ENCODE results near the gene FILIP1L.

FILIP1L gene

DNA sequence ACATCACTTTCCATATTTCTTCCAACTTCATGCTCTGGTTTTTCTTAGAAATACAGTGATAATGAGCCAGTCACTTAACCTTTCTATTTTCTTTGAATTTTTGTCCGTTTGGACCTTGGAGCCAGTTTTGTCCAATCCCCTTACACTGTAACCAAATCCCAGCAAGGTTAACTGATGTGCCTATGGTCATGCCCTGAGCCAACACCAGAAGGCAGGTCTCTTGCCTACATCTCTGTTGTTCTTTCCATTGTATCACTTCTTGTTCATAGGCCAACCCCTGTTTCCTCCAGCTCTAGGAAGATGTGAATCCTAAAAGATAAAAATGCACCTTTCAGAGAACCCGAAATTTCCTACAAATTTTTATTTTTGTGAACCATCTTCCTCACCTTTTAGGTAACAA is 174.0 kb downstream of the FILIP1L start:
- no peaks in the 10 kb centered on the region for H3K9me3 ChIP-seq (ENCODE audit: low read length)
- H3K4me1 ChIP-seq (ENCODE audit: insufficient read depth, low read length) = peaks cover 3% of the 10 kb centered on the region
- no peaks in the 10 kb centered on the region for H3K27me3 ChIP-seq (ENCODE audit: insufficient read depth, low read length)
- no peak overlapping the region for H2AFZ ChIP-seq (ENCODE audit: low read depth, low read length)
- H3K4me3 ChIP-seq (ENCODE audit: low read length) = no peak overlapping the region
- no peaks in the 10 kb centered on the region for H3K36me3 ChIP-seq (ENCODE audit: insufficient read depth, low read length)

DNA sequence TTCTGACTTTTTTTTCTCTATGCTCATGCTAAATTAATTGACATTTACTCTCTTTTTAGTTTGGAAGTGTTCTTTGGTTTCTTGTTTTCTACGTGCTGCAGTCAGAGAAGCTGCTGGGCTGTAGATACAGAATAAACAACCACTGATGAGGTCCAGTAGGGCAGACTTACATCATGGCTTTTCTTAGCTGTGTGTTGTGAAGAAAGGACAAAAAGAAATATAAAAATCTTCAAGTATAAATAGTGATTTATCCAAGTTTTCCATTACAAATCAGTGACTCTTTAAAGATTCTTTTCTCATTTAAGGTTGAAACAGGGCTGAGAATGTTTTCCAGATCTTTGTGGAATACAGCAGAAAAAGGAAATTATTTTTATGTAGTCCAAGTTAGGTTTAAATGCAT is 174.4 kb downstream of the FILIP1L start:
- Histone ChIP-seq H3K36me3 (ENCODE audit: insufficient read depth, low read length) (no peaks in the 10 kb centered on the region), H3K4me1 (ENCODE audit: insufficient read depth, low read length) (no peaks in the 10 kb centered on the region), H3K27me3 (ENCODE audit: insufficient read depth, low read length) (no peaks in the 10 kb centered on the region), H3K4me3 (ENCODE audit: low read length) (no peak overlapping the region), H3K9me3 (ENCODE audit: low read length) (no peaks in the 10 kb centered on the region), H2AFZ (ENCODE audit: low read depth, low read length) (no peak overlapping the region)

DNA sequence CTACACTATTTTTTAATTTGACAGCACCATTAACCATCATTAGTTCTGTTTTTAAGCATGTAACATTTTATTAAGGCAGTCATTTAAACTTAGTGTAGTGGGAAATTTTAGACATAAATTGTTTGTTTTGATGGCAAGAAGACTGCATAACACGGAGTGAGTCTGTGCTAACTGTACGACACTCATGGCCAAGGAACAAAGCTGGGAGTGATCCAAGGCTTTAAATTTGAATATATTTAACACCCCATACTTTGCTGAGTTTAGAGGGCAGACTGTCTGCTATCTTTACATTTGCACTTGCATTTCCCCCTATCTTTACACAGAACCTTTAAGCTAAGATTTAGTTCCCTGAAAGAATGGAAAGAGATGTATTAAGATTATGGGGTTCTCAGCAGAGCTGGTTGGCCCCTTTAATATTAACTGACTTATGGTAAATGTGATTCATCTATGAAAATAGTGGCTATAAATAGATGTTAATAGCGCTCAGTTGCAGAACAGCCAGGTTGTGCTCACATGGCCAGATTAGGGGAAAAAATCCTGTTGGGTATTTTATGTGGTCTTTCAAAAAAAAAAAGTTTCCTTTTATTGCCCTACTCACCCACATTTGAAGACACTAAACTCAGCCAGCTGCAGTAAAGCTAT is 175.9 kb downstream of the FILIP1L start:
- Histone ChIP-seq H2AFZ (ENCODE audit: low read depth, low read length) (no peak overlapping the region), H3K4me1 (ENCODE audit: insufficient read depth, low read length) (no peaks in the 10 kb centered on the region), H3K4me3 (ENCODE audit: low read length) (no peak overlapping the region), H3K27me3 (ENCODE audit: insufficient read depth, low read length) (no peaks in the 10 kb centered on the region), H3K9me3 (ENCODE audit: low read length) (no peaks in the 10 kb centered on the region), H3K36me3 (ENCODE audit: insufficient read depth, low read length) (no peaks in the 10 kb centered on the region)

DNA sequence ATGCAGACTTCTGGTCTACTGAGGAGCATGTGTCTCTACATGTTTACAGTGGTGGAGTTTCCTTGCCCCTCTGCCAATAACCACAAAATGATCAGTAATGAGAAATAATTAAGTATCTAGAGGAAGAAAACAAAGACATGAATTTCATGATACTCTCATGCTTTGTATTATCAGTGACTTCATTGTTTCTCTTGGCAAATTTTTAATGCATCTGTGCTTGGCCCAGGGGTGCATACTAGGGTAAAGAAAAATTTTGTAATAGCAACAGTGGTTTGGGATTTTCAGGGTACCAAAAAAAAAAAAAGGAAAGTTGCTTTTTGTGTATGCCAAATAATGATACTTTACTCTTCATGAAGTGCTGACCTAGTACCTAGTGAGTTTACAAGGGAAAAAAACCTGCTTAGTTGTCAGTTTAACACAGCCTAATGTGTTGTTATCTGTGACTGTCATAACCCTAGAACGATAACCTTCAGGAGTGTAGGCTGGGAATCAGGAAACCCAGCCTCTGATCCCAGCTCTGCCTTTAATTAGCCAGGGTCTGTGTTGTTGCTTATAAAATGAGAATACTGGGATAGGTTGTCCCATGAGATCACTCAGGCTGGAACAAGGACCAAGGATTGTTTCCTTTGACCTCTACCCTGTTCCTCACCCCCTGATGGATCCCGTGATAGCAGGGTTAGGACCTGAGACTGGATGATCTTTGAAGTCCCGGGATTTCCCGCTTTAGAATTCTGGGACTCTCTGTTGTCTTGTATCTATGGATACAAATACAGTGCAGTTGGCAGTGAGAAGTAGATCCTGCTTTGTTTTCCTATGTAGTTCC is 179.1 kb downstream of the FILIP1L start:
- H3K4me1 ChIP-seq (ENCODE audit: insufficient read depth, low read length) = peaks cover 6% of the 10 kb centered on the region
- H3K27me3 ChIP-seq (ENCODE audit: insufficient read depth, low read length) = no peaks in the 10 kb centered on the region
- no peaks in the 10 kb centered on the region for H3K9me3 ChIP-seq (ENCODE audit: low read length)
- H3K4me3 ChIP-seq (ENCODE audit: low read length) = no peak overlapping the region
- H3K36me3 ChIP-seq (ENCODE audit: insufficient read depth, low read length) = no peaks in the 10 kb centered on the region
- H2AFZ ChIP-seq (ENCODE audit: low read depth, low read length) = no peak overlapping the region

DNA sequence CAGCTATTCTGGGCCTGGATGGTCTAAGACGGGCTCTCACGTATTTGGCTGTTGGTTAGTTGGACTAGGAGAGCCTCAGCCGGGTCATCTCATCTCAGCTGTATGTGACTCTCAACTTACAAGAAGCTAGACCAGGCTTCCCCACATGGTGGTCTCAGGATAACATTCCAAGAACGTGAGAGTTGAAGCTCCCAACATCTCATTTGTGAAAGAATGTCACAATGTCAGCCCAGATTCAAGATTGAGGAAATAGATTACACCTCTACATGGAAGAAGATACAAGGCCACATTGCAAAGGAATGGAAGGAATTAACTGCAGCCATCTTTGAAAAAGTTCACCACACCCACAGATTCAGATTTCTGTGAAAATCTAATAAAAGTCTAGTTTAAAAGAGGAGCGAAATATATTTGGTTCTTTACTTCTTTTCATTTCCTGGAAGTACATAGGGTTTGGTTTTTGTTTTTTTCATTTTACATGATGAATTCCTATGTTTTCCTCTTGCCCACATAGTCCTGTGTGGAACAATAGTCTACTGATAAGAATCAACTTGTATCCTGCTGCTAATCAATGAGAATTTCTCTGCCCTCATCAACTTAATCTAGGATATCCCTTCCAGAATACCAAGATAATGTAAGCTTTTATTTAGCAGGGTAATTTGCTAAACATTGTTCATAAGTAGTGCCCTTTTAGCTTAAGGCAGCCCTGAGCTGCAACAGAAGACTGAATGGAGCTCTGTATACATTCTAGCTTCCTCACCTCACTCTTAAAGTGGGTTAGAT is 180.1 kb downstream of the FILIP1L start:
- H3K4me3 ChIP-seq (ENCODE audit: low read length) = no peak overlapping the region
- no peaks in the 10 kb centered on the region for H3K36me3 ChIP-seq (ENCODE audit: insufficient read depth, low read length)
- peaks cover 14% of the 10 kb centered on the region for H3K4me1 ChIP-seq (ENCODE audit: insufficient read depth, low read length)
- H3K27me3 ChIP-seq (ENCODE audit: insufficient read depth, low read length) = no peaks in the 10 kb centered on the region
- H2AFZ ChIP-seq (ENCODE audit: low read depth, low read length) = no peak overlapping the region
- no peaks in the 10 kb centered on the region for H3K9me3 ChIP-seq (ENCODE audit: low read length)

DNA sequence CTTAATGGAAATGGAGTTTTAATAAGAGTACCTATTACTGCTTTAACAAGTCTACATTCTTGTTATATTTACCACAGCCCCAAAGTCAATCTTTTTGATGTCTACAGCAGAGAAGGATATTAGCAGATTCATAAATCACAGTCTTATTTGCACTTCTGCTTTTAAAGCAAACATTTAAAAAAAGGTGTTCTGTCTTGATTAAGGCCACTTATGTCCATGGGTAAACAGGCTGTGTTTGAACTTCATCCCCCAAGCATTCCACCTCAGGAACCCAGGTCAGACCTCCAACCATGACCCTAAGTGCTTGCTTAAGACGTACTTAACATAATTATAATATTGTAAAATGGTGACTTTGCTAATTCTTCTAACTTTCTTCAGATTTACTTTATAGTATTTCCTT is 183.2 kb downstream of the FILIP1L start:
- Histone ChIP-seq H3K27me3 (ENCODE audit: insufficient read depth, low read length) (no peaks in the 10 kb centered on the region), H3K9me3 (ENCODE audit: low read length) (no peaks in the 10 kb centered on the region), H3K36me3 (ENCODE audit: insufficient read depth, low read length) (no peaks in the 10 kb centered on the region), H3K4me3 (ENCODE audit: low read length) (no peak overlapping the region), H2AFZ (ENCODE audit: low read depth, low read length) (no peak overlapping the region), H3K4me1 (ENCODE audit: insufficient read depth, low read length) (peaks cover 29% of the 10 kb centered on the region)

DNA sequence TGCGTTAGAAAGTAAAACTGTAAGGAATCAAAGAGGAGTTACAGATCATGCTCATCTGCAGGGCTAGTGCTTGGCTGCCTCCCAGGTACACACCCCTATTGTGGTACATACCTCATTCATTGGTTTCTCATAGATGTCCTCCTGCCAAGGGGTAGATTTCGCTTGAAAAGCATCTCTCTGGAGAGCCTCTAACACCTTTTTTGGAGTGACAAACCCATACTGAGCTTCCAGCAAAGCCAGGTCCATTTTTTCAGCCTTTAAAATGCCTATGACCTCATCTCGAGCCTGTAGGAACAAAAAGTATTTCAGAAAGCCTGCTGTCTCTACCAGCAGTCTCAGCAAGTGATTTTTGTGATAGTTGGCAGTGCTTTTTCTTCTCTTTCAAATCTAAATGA is 184.6 kb downstream of the FILIP1L start:
- no peak overlapping the region for H3K4me3 ChIP-seq (ENCODE audit: low read length)
- no peaks in the 10 kb centered on the region for H3K27me3 ChIP-seq (ENCODE audit: insufficient read depth, low read length)
- H3K4me1 ChIP-seq (ENCODE audit: insufficient read depth, low read length) = peaks cover 29% of the 10 kb centered on the region

DNA sequence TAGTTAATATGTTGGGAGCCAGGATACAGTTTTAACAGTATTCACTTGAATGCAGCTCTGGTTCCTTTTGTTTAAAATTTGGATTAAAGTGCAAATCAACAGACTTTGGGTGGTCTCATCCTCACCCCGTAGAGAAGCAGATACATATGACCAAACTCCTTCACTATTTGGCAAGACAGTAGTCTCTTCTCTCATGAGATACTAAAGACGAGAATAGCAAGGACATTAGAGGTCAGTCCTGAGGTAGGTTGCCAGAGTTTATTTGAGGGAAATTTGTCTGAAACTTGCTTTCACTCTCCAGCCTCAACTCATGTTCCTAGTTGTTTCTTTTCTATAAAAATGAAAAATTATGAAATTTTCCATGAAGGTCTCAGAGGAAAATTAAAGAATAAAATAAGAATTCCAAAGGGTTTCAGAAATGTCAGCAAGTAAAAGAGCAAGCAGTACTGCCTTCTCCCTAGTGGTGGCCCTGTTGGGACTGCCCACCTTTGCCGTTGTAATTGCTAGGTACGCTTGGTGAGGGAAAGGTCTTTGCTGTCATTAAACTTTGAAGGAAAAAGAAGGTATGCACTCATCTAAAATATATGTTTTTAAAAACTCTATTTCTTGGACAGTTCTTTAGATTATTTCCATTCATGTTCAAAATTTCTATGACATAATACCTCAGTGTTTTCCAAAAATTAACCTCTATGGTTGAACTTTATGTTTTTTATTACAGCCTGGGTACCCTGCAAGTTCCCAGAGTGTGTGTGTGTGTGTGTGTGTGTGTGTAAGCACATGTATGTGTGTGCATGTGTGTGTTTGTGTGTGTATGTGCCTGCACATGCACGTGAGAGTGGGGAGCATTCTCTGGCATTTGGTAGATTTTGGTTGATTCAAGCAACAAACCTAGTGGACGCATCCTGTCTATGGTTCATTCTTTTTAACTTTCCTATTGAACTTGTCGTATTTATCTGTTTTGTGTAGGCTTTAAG is 185.2 kb downstream of the FILIP1L start:
- Histone ChIP-seq H3K36me3 (ENCODE audit: insufficient read depth, low read length) (no peaks in the 10 kb centered on the region), H3K4me1 (ENCODE audit: insufficient read depth, low read length) (peaks cover 29% of the 10 kb centered on the region), H3K9me3 (ENCODE audit: low read length) (no peaks in the 10 kb centered on the region), H3K27me3 (ENCODE audit: insufficient read depth, low read length) (no peaks in the 10 kb centered on the region), H2AFZ (ENCODE audit: low read depth, low read length) (no peak overlapping the region), H3K4me3 (ENCODE audit: low read length) (no peak overlapping the region)

More for the DNA sequence above, 184.6 kb downstream of the FILIP1L start:
- Histone ChIP-seq H3K36me3 (ENCODE audit: insufficient read depth, low read length) (no peaks in the 10 kb centered on the region), H3K9me3 (ENCODE audit: low read length) (no peaks in the 10 kb centered on the region), H2AFZ (ENCODE audit: low read depth, low read length) (no peak overlapping the region)

DNA sequence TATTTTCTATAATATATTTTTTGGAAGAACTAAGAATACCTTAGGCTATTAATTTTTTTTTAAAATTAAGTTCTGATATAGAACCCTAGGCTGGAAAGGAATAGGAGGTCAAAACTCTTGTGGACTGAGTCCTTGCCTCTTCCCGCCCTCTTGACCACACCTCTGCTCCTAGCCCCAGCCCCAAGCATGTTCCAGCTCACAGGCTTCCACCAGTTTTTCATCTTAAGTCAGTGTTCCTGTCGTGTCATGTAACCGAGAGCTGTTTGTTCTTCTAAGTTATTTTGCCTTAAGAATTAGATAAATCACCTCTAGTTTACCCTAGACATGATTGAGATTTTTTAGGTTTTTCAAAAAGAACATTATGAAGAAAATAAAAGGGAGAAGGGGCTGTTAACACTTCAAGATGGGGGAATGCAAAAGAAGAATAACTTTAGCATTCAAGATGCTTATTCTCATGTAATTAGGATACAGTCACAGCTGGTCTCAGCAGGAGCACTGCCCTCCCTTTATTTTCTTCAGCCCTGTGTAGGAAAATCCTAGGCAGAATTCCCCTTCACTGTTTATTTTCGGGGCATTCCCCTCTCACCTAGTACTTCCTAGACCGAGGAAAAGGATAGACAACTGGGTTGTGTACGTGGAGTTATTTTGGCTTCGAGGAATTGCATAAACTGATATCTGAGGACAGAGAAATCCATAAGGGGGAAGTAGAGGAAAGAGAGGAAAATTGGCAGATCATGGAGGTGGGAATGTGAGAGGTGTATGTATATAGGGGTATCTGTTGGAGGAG is 186.4 kb downstream of the FILIP1L start:
- no peaks in the 10 kb centered on the region for H3K36me3 ChIP-seq (ENCODE audit: insufficient read depth, low read length)
- H3K27me3 ChIP-seq (ENCODE audit: insufficient read depth, low read length) = no peaks in the 10 kb centered on the region
- peaks cover 29% of the 10 kb centered on the region for H3K4me1 ChIP-seq (ENCODE audit: insufficient read depth, low read length)
- H3K9me3 ChIP-seq (ENCODE audit: low read length) = no peaks in the 10 kb centered on the region
- no peak overlapping the region for H2AFZ ChIP-seq (ENCODE audit: low read depth, low read length)
- H3K4me3 ChIP-seq (ENCODE audit: low read length) = no peak overlapping the region

DNA sequence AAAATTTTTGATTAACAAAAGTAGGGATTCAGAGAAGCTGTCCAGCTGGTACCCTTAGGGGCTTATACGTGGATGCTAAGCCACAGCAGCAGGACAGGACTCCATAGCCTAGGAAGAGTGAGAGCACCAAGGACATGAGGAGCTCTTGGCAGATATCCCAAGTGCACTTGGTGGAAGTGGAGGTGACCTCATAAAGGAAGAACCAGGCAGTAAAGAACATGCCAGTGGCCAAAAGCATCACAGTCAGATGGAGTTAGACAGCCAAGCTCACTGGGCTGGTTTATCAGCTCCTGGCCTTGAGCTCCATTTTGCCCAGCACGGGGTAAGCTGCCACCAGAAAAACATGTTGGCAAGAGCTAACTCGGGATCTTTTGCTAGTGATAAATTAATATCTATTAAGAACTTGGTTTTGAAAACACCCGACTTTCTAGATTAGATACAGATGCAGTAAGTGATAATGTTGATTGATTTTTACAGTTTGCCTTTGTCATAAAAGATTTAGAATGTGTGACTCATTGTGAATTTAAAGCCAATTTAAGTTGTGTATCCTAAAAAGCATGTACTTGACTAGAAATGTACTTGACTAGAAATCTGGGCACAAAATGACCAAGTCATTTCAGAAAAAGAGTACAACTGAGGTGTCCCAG is 188.6 kb downstream of the FILIP1L start:
- Histone ChIP-seq H3K9me3 (ENCODE audit: low read length) (no peaks in the 10 kb centered on the region), H3K36me3 (ENCODE audit: insufficient read depth, low read length) (no peaks in the 10 kb centered on the region), H3K4me1 (ENCODE audit: insufficient read depth, low read length) (peaks cover 27% of the 10 kb centered on the region), H3K27me3 (ENCODE audit: insufficient read depth, low read length) (no peaks in the 10 kb centered on the region), H3K4me3 (ENCODE audit: low read length) (no peak overlapping the region), H2AFZ (ENCODE audit: low read depth, low read length) (no peak overlapping the region)

DNA sequence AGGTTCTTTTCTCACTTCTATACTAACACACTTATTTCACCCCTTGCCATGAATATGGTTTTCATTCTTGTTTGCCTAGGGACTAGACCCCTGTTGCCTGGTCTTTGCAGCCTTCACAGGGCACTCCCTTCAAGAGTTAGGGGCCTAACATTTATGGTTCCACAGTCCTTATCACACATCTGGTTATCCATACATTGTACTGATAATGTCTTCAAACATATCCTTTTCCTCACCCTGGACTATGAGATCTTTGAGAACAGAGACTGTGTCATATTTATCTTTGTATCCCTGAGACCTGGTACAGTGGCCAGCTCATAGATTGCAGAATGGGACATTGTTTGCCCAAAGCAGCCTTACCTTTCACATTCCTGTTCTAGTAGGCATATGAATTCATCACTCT is 190.4 kb downstream of the FILIP1L start:
- no peaks in the 10 kb centered on the region for H3K36me3 ChIP-seq (ENCODE audit: insufficient read depth, low read length)
- peaks cover 12% of the 10 kb centered on the region for H3K4me1 ChIP-seq (ENCODE audit: insufficient read depth, low read length)
- no peaks in the 10 kb centered on the region for H3K27me3 ChIP-seq (ENCODE audit: insufficient read depth, low read length)
- H3K9me3 ChIP-seq (ENCODE audit: low read length) = no peaks in the 10 kb centered on the region
- H2AFZ ChIP-seq (ENCODE audit: low read depth, low read length) = no peak overlapping the region
- no peak overlapping the region for H3K4me3 ChIP-seq (ENCODE audit: low read length)
